Lower leg skin (tissue), 4 donors: ENCODE data around the gene PODXL2. TPM values are rescaled to one million over a fixed set of nuclear protein-coding genes. Genes with fewer than 3 reads are reported as not detected.

Experiments used
- DNase-seq, 2 donors: peaks; one replicate each; pipeline ENCODE4 v3.0.0-alpha.2; 2019; ENCODE audit warnings: low spot score in 2 of 2
- H3K4me3 ChIP-seq: fragments of 200-600 bp; sonication (generic); 2 replicates; pipeline ENCODE4 v1.5.1; 2017; ENCODE audit warnings: mild to moderate bottlenecking, low read depth; ENCODE audit not compliant: poor library complexity, severe bottlenecking
- CTCF ChIP-seq, 3 donors: fragments of 450-650 bp; IDR thresholded peaks; one replicate each; pipeline ENCODE4 v1.5.1; 2016; ENCODE audit warnings: antibody characterized with exemption in 3 of 3, mild to moderate bottlenecking in 3 of 3, moderate library complexity in 2 of 3
- POLR2A ChIP-seq, 2 donors: fragments of 450-650 bp; IDR thresholded peaks; one replicate each; pipeline ENCODE4 v1.6.1; 2016 to 2017; ENCODE audit warnings: antibody characterized with exemption in 2 of 2, mild to moderate bottlenecking in 1 of 2, moderate library complexity in 1 of 2
- WGBS, 2 donors: methylation state at CpG; one replicate each; pipeline ENCODE4 v1.1.5; 2018; 5-methylcytosine and 5-hydroxymethylcytosine counted together
- intact Hi-C: fragments of 100-400 bp; cut with DNase I; formaldehyde crosslinking; loops from one replicate; pipeline ENCODE4 v1.15.0; 2023; ENCODE audit warnings: low total_unique reads
- total RNA-seq, 4 donors: library from RNA; depleted of rRNA; stranded (reverse); fragments of >200 nt; gene quantifications; one replicate each; pipeline ENCODE4 v1.1.0, GENCODE V29; 2016

PODXL2 gene
- total RNA-seq, 4 donors from 2014 or later = 7.1 to 14.5 (median 9.2) TPM

DNA sequence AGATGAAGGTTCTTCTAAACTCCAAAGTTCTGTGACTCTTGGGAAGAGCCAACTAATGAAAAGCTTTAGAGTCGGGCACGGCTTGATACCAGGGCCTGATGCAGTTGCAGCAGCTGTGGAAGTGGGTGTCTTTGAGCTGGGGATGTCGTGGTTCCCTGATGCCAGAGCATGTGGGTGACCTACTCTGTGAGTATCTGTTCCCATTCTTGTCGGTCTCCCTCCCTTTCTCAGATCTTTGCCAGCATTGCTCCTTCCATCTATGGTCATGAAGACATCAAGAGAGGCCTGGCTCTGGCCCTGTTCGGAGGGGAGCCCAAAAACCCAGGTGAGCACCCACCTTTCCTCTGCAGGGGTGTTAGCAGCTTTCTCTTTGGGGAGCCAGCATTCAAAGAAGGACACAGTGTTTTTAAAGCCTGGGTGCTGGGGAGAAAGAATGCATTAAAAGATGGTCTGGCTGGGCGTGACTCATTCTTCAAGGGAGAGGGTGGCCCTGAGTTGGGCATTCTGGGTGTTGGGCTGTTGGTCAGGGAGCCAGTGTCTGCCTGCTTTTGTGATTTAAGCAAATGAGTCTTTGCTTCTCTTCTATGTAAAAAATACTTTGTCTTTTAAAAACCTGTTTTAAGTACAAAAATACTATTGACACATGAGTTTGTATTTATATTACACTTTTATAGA, 13.2 kb upstream of the PODXL2 start:
- DNase-seq = no peak
- WGBS, 2 donors = 85 to 95% methylated on average over 6 of the region's 6 CpGs
- no peak overlapping the region for H3K4me3 ChIP-seq
- TF ChIP-seq POLR2A (IDR thresholded peaks at IDR 0.05) = no peak
- TF ChIP-seq CTCF (IDR thresholded peaks at IDR 0.05) = no peak
- intact Hi-C loops = no loop called here

DNA sequence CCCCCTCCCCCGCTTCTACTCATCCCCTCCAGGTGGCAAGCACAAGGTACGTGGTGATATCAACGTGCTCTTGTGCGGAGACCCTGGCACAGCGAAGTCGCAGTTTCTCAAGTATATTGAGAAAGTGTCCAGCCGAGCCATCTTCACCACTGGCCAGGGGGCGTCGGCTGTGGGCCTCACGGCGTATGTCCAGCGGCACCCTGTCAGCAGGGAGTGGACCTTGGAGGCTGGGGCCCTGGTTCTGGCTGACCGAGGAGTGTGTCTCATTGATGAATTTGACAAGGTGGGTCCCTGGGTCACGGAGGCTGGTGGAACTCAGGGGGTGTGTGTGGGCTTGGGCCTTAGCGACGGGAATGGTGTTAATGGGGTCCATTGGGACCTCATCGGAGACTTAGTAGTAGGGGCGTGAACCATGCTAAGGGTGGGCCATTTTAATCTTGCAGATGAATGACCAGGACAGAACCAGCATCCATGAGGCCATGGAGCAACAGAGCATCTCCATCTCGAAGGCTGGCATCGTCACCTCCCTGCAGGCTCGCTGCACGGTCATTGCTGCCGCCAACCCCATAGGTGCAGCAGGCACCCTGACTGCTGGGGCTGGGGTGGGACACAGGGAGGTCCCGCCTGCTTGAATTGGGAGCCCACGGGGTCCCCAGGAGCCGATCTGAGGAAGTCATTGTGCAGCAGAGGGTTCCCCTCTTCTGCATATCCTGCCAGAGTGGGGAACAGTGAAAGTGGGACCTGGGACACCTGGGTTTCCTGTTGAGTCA, 12.0 kb upstream of the PODXL2 start:
- WGBS, 2 donors = 95 to 97% methylated on average over 23 to 26 of the region's 26 CpGs
- DNase-seq = no peak
- TF ChIP-seq POLR2A (IDR thresholded peaks at IDR 0.05) (no peak), CTCF (IDR thresholded peaks at IDR 0.05) (no peak)
- H3K4me3 ChIP-seq = no peak overlapping the region
- intact Hi-C loops = no loop called here

GRCh38 chr3:127618891-127619290, 10.1 kb upstream of the PODXL2 start:
- TF ChIP-seq POLR2A (IDR thresholded peaks at IDR 0.05) (no peak), CTCF (IDR thresholded peaks at IDR 0.05) (no peak)
- no peak overlapping the region for H3K4me3 ChIP-seq
- intact Hi-C loops = no loop called here
- WGBS, 2 donors = 87 to 97% methylated on average over 10 to 11 of the region's 11 CpGs
- DNase-seq = no peak

DNA sequence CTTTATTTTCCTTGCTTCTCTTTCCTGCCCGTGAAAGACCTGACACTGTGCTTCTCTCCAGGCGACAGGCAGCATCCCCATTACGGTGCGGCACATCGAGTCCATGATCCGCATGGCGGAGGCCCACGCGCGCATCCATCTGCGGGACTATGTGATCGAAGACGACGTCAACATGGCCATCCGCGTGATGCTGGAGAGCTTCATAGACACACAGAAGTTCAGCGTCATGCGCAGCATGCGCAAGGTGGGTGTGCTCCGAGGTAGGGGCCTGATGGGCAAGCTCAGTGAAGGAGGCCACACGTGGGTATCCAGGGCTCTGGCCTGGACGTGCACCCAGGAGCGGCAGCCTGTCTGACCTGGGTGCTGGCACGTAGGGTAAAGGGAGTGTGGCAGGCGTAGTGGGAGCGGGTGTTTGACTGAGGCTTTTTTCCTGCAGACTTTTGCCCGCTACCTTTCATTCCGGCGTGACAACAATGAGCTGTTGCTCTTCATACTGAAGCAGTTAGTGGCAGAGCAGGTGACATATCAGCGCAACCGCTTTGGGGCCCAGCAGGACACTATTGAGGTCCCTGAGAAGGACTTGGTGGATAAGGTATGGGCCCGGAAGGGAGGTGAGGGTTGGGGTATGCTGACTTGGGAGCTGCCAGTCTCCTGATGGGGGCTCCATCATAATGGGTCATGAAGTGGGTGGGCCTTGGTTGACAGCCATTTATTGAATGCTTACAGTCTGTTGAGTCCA, 8.2 kb upstream of the PODXL2 start:
- WGBS, 2 donors = 96% methylated on average over 31 to 32 of the region's 32 CpGs
- no peak overlapping the region for H3K4me3 ChIP-seq
- TF ChIP-seq CTCF (IDR thresholded peaks at IDR 0.05) (no peak), POLR2A (IDR thresholded peaks at IDR 0.05) (no peak)
- intact Hi-C loops = no loop called here
- DNase-seq = no peak

- 90 to 91% methylated on average over 11 of the region's 11 CpGs for WGBS, 2 donors
Measured at GRCh38 chr3:127622031-127622430, 7.0 kb upstream of the PODXL2 start.

More at GRCh38 chr3:127622031-127622430, 7.0 kb upstream of the PODXL2 start:
- TF ChIP-seq POLR2A (IDR thresholded peaks at IDR 0.05) (no peak), CTCF (IDR thresholded peaks at IDR 0.05) (no peak)
- no peak overlapping the region for H3K4me3 ChIP-seq
- DNase-seq = no peak
- intact Hi-C loops = no loop called here
